Suprapubic skin (tissue), 4 donors: Measurements from ENCODE around the gene CCDC169. TPM values are rescaled to one million over a fixed set of nuclear protein-coding genes. Genes with fewer than 3 reads are reported as not detected.

ENCODE experiments used
- DNase-seq, 2 donors: peaks; one replicate each; pipeline ENCODE4 v3.0.0-alpha.2; 2019; ENCODE audit warnings: low spot score in 2 of 2
- H3K27ac ChIP-seq: fragments of 200-600 bp; sonication (generic); one replicate; pipeline ENCODE4 v1.5.1; 2019
- H3K27me3 ChIP-seq: fragments of 200-600 bp; sonication (generic); one replicate; pipeline ENCODE4 v1.5.1; 2019
- H3K36me3 ChIP-seq: fragments of 200-600 bp; sonication (generic); one replicate; pipeline ENCODE4 v1.5.1; 2019
- H3K4me1 ChIP-seq: fragments of 200-600 bp; sonication (generic); one replicate; pipeline ENCODE4 v1.5.1; 2019
- H3K4me3 ChIP-seq: fragments of 200-600 bp; sonication (generic); one replicate; pipeline ENCODE4 v1.5.1; 2019; ENCODE audit warnings: mild to moderate bottlenecking
- H3K9me3 ChIP-seq: fragments of 200-600 bp; sonication (generic); one replicate; pipeline ENCODE4 v1.5.1; 2019
- CTCF ChIP-seq, 2 donors: fragments of 200-600 bp in 1 of 2; fragments of 450-650 bp in 1 of 2; sonication (generic) in 1 of 2; IDR thresholded peaks; one replicate each; pipeline ENCODE4 v1.5.1; 2016 to 2019; ENCODE audit warnings: antibody characterized with exemption in 2 of 2, mild to moderate bottlenecking in 1 of 2, moderate library complexity in 1 of 2
- EP300 ChIP-seq: sonication (generic); formaldehyde crosslinking; IDR thresholded peaks from one replicate; pipeline ENCODE4 v1.6.1; 2017; ENCODE audit warnings: antibody characterized with exemption
- POLR2A ChIP-seq, 2 donors: fragments of 450-650 bp; IDR thresholded peaks; one replicate each; pipeline ENCODE4 v1.6.1; 2017; ENCODE audit warnings: antibody characterized with exemption in 2 of 2, mild to moderate bottlenecking in 2 of 2, moderate library complexity in 2 of 2
- POLR2AphosphoS5 ChIP-seq, 3 donors: sonication (generic); formaldehyde crosslinking; IDR thresholded peaks; one replicate each; pipeline ENCODE4 v1.6.1; 2017; ENCODE audit warnings: antibody characterized with exemption in 3 of 3
- WGBS: methylation state at CpG from one replicate; pipeline ENCODE4 v1.1.5; 2018; 5-methylcytosine and 5-hydroxymethylcytosine counted together
- total RNA-seq, 4 donors: library from RNA; depleted of rRNA; stranded (reverse); fragments of >200 nt; gene quantifications; one replicate each; pipeline ENCODE4 v1.1.0, GENCODE V29; 2016

Gene CCDC169
- total RNA-seq, 4 donors from 2014 or later, result 0.13 to 0.48 (median 0.17) TPM; not detected in 1

DNA sequence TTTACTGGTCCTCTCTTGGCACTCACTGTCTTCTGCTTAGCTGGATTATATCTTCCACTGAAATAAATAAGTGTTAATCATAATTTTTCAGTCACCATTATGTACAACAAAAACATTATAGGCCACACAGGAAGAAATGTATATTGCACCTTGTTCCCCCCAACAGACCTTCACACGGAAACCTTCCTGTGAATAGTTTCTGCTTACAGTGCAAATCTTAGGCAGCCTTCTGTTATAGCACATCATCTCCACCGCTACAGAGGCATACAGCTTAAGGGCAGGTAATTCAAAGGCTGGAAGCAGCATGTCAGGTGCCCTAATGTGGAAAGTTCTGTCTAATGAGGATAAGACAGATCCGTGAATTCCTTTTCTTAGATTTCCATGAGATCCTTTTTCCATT lies 66.4 kb downstream of the CCDC169 start:
- Histone ChIP-seq H3K9me3 (peaks cover 10% of the 10 kb centered on the region), H3K4me3 (no peak overlapping the region), H3K27me3 (no peaks in the 10 kb centered on the region), H3K4me1 (no peaks in the 10 kb centered on the region), H3K36me3 (no peaks in the 10 kb centered on the region), H3K27ac (no peak overlapping the region)
- DNase-seq, result no peak
- TF ChIP-seq POLR2A (IDR thresholded peaks at IDR 0.05), result no peak
- no peak for TF ChIP-seq CTCF (IDR thresholded peaks at IDR 0.05)
- TF ChIP-seq EP300, result no peak
- TF ChIP-seq POLR2AphosphoS5 (IDR thresholded peaks at IDR 0.05), result no peak
- 59% methylated on average over 3 of the region's 3 CpGs for WGBS

DNA sequence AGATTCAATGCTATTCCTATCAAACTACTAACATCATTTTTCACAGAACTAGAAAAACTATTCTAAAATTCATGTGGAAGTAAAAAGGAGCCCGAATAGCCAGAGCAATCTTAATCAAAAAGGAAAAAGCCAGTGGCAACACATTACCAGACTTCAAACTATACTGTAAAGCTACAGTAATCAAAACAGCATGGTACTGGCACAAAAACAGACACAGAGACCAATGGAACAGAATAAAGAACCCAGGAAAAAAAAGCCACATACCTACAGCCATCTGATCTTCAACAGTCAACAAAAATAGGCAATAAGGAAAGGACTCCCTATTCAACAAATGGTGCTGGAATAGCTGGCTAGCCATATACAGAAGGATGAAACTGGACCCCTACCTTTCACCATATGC lies 72.9 kb downstream of the CCDC169 start:
- Histone ChIP-seq H3K9me3 (peaks cover 11% of the 10 kb centered on the region), H3K4me3 (no peak overlapping the region), H3K27ac (no peak overlapping the region), H3K27me3 (no peaks in the 10 kb centered on the region), H3K4me1 (no peaks in the 10 kb centered on the region), H3K36me3 (no peaks in the 10 kb centered on the region)
- no peak for TF ChIP-seq POLR2A (IDR thresholded peaks at IDR 0.05)
- TF ChIP-seq POLR2AphosphoS5 (IDR thresholded peaks at IDR 0.05), result no peak
- no peak for TF ChIP-seq EP300
- TF ChIP-seq CTCF (IDR thresholded peaks at IDR 0.05), result no peak
- 89% methylated on average over 1 of the region's 1 CpG for WGBS
- DNase-seq, result no peak

DNA sequence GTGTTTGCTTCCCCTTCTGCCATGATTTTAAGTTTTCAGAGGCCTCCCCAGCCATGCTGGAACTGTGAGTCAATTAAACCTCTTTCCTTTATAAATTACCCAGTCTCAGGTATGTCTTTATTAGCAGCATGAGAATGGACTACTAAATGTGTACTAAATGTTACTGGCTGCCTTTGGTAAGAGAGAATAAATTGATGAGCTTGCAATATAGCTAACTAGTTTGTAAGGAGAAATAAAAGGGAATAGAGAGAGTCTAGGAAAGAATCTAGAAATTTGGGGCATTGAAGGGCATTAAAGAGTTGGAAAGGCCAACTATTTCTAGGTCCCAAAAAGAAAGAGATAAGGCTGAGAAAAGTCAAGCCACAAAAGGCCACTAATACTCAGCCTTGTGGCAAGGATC lies 77.7 kb downstream of the CCDC169 start:
- no peak for DNase-seq
- no peaks in the 10 kb centered on the region for H3K27me3 ChIP-seq
- H3K4me3 ChIP-seq, result no peak overlapping the region
- H3K27ac ChIP-seq, result no peak overlapping the region
- H3K4me1 ChIP-seq, result no peaks in the 10 kb centered on the region
- H3K36me3 ChIP-seq, result no peaks in the 10 kb centered on the region
- H3K9me3 ChIP-seq, result peaks cover 4% of the 10 kb centered on the region
- no peak for TF ChIP-seq CTCF (IDR thresholded peaks at IDR 0.05)
- TF ChIP-seq POLR2AphosphoS5 (IDR thresholded peaks at IDR 0.05), result no peak
- no peak for TF ChIP-seq POLR2A (IDR thresholded peaks at IDR 0.05)
- no peak for TF ChIP-seq EP300

- TF ChIP-seq CTCF (IDR thresholded peaks at IDR 0.05), result no peak
- TF ChIP-seq POLR2AphosphoS5 (IDR thresholded peaks at IDR 0.05), result no peak
- TF ChIP-seq EP300, result no peak
- no peak for TF ChIP-seq POLR2A (IDR thresholded peaks at IDR 0.05)
- no peaks in the 10 kb centered on the region for H3K9me3 ChIP-seq
- no peak overlapping the region for H3K27ac ChIP-seq
- H3K27me3 ChIP-seq, result no peaks in the 10 kb centered on the region
- H3K4me3 ChIP-seq, result no peak overlapping the region
- WGBS, result 84% methylated on average over 3 of the region's 3 CpGs
- no peak for DNase-seq
- no peaks in the 10 kb centered on the region for H3K4me1 ChIP-seq
- H3K36me3 ChIP-seq, result no peaks in the 10 kb centered on the region
These were observed 80.2 kb downstream of the CCDC169 start for GRCh38 chr13:36217456-36217855.

- TF ChIP-seq EP300 (no peak), POLR2A (IDR thresholded peaks at IDR 0.05) (no peak), CTCF (IDR thresholded peaks at IDR 0.05) (no peak), POLR2AphosphoS5 (IDR thresholded peaks at IDR 0.05) (no peak)
- no peaks in the 10 kb centered on the region for H3K36me3 ChIP-seq
- H3K27ac ChIP-seq, result no peak within 1 kb of the TSS
- no peak for DNase-seq
- WGBS, result 95% methylated on average over 35 of the region's 53 CpGs
- no peaks in the 10 kb centered on the region for H3K4me1 ChIP-seq
- no peak within 1 kb of the TSS for H3K4me3 ChIP-seq
- H3K9me3 ChIP-seq, result no peaks in the 10 kb centered on the region
- no peaks in the 10 kb centered on the region for H3K27me3 ChIP-seq
These were observed 83.3 kb downstream of the CCDC169 start, which contains the start of gene SOHLH2 for GRCh38 chr13:36214163-36214921. SOHLH2 (minus strand) TSS chr13:36214556; CDS start chr13:36214526, 30 bp downstream.
